Fibroblast of peridontal ligament (primary cell): ENCODE measurements around the gene DSCAML1.
"Not testable (repeated sequence)": the region's sequence is repeated elsewhere in the genome, so short reads cannot be mapped to it uniquely, and the experiment has no call there.

ENCODE experiments used
- DNase-seq: peaks from one replicate; pipeline ENCODE4 v3.0.0-alpha.2; 2010; ENCODE audit errors: extremely low read depth

The DSCAML1 gene

DNA sequence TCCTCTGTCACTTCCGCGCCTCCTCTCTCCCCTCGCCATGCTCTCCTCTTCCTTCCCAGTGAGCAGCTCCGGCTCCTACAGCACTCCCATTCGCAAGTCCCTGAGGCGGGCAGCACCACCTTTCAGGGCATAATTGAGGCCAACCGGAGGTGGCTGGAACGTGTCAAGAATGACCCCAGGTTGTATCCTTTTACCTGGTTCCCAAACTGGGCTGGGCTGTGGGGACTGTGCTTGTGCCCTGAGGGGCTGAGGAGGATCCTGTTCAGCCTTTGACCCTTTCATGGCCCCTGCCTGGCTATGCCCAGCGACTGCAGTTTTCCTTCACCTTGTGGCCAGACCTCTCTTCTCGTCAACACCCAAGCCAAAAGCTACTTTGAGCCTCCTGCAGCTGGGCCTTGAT lies 385.3 kb downstream of the DSCAML1 start:
- DNase-seq, result no peak

GRCh38 chr11:117410861-117411710 lies 385.9 kb downstream of the DSCAML1 start:
- no peak for DNase-seq

DNA sequence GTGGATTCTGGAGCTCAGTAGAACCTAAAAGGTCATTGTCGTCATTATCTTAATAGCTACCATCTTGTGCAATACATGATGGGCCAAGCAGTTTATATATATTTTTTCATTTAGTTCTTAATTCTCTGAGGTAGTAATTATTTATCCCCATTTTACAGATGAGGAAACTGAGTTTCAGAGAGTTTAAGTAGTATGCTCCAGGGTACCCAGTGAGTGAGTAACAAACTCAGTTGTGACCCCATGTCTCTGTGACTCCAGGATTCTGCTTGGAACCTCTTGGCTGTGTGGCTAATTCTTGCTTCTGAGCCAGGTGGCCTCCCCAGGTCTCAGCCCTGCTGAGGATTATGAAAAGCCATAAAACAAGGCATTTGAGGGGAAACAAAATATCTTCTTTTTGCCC lies 386.8 kb downstream of the DSCAML1 start:
- no peak for DNase-seq

GRCh38 chr11:117409511-117409910 lies 387.5 kb downstream of the DSCAML1 start:
- no peak for DNase-seq

- no peak for DNase-seq
Observed at GRCh38 chr11:117408356-117408755, 388.7 kb downstream of the DSCAML1 start.

DNA sequence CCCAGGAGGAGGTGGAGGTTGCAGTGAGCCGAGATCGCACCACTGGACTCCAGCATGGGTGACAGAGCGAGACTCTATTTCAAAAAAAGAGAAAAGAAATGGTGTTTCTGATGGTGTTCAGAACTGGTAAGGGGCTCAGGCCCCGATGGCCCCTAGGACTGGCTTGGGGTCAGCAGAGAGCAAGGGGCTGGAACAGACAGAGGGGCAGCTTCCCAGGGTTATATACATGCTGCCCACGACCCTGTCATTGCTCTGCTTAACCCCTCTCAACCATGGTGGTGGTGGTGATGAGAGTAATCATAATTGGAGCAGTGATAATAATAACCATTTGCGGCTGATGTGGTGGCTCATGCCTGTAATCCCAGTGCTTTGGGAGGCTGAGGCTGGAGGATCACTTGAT lies 390.0 kb downstream of the DSCAML1 start:
- DNase-seq, result no peak

- DNase-seq, result not testable (repeated sequence)
Observed at GRCh38 chr11:117405898-117406297, 391.1 kb downstream of the DSCAML1 start.

- DNase-seq, result not testable (repeated sequence)
Observed at GRCh38 chr11:117399100-117399840, 397.7 kb downstream of the DSCAML1 start.

DNA sequence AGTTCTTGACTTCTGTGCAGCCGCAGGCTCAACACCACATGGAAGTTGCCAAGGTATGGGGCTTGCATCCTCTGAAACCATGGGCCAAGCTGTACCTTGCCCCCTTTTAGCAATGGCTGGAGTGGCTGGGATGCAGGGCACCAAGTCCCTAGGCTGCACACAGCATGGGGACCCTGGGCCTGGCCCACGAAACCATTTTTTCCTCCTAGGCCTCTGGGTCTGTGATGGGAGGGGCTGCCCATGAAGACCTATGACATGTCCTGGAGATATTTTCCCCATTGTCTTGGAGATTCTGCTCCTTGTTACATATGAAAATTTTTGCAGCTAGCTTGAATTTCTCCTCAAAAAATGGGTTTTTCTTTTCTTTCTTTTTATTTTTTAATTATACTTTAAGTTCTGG lies 398.4 kb downstream of the DSCAML1 start:
- DNase-seq, result not testable (repeated sequence)

DNA sequence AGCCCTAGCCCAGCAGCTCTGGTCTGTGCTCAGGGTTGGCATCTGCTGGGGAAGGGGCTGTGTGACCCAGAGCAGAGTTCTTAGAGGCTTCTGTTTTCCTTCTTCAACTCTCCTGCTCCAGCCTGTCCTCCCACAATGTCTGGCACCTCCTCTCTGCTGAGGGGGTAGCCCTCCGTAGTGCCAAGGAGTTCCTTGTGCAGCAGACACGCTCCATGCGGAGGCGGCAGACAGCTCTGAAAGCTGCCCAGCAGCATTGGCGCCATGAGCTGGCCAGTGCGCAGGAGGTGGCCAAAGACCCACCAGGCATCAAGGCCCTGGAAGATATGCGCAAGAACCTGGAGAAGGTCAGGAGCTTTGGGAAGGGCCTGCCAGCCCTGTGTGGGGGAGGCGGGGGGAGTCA lies 400.0 kb downstream of the DSCAML1 start:
- no peak for DNase-seq

DNA sequence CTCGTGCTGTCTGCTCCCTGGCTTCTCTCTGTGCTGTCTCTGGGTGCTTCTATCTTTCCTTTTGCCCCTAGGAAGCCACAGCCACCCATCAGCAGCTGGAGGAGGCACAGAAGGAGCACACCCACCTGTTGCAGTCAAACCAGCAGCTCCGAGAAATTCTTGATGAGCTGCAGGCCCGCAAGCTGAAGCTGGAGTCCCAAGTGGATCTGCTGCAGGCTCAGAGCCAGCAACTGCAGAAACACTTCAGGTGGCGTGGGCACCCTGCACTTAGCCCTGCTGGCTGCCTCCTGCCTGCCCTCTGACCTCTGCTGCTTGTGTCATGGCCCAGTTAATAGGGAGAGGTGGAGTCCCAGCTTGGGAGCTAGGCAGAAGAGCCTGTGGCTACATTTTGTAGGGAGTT lies 401.5 kb downstream of the DSCAML1 start:
- no peak for DNase-seq

DNA sequence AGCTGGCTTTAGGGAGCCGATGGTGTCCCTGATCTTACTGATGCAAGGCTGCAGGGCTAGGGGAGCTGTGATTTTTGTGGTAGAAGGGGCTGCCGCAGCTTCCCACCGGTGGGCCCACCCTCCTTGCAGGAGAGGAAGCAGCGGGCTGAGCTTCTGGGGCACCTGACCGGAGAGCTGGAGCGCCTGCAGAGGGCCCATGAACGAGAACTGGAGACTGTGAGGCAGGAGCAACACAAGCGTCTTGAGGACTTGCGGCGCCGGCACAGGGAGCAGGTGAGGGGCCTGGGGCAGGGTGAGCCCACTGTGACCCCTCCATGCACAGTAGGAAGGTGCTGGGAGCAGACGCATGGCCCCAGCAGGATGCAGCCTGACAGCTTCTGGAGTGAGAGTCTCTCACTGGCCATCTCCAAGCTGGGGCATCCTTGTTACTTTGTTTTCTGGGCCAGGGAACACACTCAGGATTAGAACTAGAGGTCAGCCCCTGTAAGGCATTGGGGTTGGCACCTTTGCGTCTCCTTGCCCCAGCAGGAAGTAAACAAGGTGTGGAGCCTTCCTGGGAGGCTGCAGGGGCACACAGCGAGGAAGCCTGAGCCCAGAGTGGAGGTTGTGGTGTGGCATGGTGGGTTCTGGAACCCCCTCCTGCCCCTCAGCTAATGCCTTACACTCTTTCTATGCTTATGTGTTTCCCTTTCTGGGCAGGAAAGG lies 402.6 kb downstream of the DSCAML1 start:
- no peak for DNase-seq

DNA sequence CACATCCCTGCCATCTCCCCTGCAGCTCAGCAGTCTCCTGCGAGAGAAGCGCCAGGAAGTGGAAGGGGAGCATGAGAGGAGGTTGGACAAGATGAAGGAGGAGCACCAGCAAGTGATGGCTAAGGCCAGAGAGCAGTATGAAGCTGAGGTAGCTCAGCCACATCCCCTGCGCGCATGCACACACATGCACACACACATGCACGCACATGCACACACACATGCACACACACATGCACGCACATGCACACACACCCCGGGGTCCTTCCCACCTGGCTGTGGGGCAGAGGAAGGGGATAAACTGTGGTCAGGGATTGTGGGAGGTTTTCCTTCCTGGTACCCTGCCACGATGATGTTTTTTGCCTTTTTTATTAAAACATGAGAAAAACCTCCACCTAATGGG lies 404.0 kb downstream of the DSCAML1 start:
- DNase-seq, result no peak

GRCh38 chr11:117392001-117392690 lies 404.9 kb downstream of the DSCAML1 start:
- no peak for DNase-seq

- DNase-seq, result no peak
Observed at GRCh38 chr11:117391181-117391580, 405.8 kb downstream of the DSCAML1 start.

GRCh38 chr11:117390743-117391142 lies 406.3 kb downstream of the DSCAML1 start:
- DNase-seq, result no peak

DNA sequence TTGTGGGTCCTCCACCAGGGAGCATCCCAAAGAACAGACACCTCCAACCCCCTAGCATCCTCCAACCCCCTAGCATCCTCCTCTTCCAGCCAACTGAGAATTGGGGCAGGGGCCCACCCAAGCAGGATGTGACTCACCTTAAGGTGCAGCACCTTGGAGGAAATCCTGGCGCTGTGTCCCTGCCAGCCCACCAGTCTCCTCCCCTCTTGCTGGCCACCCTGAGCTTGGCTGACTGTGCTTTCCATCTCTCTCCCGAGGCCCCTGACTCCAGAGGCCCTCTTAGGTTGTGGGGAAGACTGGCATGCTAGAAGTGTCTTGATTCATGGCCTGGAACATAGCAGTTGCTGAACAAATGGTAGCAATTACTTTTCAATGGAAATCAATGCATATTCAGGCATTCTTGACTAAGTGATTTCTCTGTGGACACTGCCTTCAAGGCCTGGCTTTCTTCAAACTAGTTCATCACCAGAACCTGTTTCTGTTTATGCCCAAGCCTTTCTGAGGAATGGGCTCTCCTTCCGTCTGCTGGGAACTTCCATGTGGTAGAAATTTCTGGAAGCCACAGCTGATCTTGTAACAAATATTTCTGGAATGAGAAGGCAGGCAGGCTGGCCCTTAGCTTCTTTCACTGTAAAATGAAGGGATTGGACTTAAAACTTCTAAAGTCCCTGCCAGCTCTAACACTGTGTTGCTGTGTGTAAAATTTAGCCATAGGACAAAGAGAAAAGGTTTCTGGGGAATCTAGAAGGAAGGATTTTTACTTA lies 408.8 kb downstream of the DSCAML1 start:
- peak; percentile 92 for DNase-seq

- DNase-seq, result no peak
Observed at GRCh38 chr11:117385906-117386305, 411.1 kb downstream of the DSCAML1 start.

DNA sequence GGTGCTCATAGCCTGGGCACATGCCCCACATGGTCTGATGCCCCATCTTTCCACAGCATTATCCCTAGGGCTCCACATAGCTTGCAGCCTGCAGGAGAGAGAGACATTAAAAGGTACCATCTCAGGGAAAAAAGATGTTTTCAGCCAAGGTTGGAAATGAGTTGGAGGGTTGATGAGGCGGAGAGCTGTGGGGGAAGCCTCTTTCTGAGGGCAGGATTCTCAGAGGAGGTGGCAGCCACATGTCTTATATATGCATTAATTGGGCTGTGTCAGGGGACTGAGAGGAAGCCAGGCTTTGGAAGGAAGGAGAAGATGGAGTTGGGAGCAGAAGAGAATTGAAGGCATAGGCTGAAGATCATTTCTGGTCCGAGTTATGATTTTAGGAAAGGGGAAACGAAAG lies 411.5 kb downstream of the DSCAML1 start:
- no peak for DNase-seq

DNA sequence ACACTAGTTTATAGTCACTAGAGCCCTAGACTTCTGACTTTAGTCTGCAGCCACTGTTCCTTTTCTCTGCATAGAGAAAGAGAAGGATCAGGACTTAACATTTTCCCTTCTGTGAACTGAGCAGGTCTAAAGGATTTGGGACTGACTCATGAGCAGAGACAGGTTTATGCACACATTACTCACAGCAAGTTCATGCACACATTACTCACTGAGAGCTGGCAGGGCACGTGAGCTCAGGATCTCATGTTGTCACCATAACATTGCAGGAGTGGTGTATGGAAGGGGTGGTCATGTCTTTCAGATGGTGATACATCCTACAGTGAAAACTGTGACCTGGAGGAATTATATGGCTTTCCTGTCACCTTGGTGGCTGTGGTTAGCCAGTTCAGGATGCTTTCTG lies 413.0 kb downstream of the DSCAML1 start:
- DNase-seq, result peak; percentile 83

DNA sequence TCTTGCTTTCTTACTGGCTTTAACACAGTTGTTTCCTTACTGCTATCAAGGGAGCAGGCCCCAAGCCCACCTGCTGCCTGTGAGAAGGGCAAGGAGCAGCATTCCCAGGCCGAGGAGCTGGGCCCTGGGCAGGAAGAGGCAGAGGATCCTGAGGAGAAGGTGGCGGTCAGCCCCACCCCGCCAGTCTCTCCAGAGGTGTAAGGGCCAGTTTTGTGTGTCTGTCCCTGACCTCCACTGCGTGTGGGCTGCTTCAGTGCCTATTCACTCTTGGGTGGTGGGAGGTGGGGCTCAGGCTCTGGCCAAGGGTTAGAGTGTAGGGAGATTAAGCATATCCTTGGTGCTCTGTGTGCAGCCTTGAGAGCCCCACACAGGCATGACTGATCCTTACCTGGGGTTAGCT lies 414.3 kb downstream of the DSCAML1 start:
- no peak for DNase-seq
